ENCODE results near the gene USP15.
"Not testable (repeated sequence)": the region's sequence is repeated elsewhere in the genome, so short reads cannot be mapped to it uniquely, and the experiment has no call there.

USP15 gene

GRCh38 chr12:62463252-62463651 is 203.0 kb downstream of the USP15 start:
- DNase-seq, result not testable (repeated sequence)

All from NCI-H2227 treated with DMSO at 0.1 percent for 48 hours (cell line).